Activated T-helper 1 cell treated with Interleukin-2 at 50 U/mL for 16 hours (primary cell): ENCODE results near the gene SNX18.

Source experiments
- DNase-seq: peaks from one replicate; pipeline ENCODE4 v3.0.0-alpha.2; 2020; ENCODE audit warnings: low read depth

Gene SNX18

DNA sequence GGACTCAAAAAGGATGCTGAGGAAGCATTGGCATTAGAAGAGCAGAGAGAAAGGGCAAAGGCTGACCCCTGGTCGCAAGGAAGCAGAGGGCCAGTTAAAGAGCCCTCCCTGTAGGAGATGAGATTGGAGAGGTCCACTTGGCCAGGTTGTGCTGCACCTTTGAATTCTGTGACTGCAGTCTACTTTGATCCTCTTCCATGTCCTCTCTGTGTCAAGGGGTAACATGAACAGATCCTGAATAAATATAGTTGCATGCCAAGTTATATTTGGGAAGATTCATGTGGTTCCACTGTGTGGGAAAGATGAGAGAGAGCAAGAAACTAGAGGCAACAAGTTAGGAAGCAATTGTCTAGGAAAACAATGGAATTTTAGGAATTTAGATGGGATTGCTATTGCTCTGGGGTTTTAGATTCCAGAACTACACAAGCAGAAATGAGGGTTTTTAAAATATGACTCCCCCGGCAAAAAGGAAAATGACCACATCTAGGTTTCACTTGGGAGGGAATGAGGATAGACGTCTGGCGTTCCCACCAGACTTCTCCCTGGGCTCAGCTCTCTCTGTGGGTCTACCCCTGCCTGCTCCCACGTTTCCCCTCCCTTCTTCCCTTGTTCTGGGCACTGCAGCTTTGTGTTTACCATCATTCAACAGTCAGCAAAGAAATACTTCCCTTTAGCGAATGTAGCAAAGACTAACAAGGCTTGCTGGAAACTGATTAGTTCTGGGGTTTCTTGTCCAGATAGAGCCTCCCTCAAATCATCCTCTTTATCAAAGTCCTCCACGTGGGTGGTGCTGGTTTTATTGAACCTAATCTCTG is 63.6 kb downstream of the SNX18 start:
- DNase-seq, result no peak

DNA sequence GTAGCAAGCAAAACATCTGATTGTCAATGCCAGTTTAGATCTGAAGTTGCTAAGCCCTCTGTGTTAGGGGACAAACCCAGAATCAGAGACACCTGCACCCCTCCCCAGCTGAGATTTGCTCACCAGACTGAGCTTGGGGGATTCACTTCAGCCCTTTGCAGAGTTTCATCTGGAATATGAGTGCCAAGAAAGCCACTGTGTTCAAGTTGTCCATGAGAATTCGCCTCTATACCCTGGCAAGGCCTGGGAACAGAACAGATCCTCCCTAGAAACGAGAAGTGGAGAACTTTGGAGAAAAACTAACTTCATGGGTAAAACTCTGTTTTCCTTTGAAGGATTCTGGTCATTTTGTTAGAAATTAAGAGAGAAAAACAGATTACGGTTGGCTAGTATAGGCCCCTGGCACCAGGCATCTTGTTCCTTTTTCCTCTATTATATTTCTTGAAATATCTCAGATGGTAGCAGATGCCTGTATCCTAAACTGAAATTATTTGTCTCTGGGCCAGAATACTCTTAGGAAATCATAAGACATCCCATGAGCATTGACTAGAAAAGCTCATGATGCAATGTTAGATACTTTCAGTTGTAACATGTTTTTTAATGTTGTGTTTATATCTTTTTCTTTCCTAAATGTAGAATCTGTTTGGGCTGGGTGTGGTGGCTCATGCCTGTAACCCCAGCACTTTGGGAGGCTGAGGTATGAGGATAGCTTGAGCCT is 64.4 kb downstream of the SNX18 start:
- DNase-seq, result no peak

DNA sequence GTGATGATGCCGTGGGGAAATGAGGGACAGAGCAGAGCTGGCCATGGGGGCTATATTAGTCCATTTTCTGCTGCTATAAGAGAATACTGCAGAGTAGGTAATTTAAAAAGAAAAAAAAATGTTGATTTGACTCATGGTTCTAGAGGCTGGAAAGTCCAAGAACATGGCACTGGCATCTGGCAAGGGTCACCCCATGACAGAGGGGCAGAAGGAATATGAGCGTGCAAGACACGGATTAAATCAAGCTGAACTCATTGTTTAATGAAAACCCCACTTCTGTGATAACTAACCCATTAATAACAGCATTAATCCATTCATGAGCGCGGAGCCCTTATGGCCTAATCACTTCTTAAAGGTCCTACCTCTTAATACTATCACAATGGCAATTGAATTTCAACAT is 68.8 kb downstream of the SNX18 start:
- DNase-seq, result no peak

DNA sequence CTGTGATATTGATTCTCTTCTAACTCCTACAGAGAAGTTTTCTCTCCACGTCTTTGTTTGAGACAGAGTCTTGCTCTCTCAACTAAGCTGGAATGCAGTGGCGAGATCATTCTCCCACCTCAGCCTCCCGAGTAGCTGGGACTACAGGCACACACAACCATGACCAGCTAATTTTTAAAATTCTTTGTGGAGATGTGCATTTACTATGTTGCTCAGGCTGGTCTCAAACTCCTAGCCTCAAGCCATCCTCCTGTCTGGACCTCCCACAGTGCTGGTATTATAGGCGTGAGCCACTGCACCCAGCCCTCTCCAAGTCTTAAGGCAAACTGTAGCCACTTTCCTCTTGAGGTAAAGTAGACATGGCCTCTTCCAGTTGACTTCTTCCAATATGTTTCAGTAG is 72.2 kb downstream of the SNX18 start:
- no peak for DNase-seq

DNA sequence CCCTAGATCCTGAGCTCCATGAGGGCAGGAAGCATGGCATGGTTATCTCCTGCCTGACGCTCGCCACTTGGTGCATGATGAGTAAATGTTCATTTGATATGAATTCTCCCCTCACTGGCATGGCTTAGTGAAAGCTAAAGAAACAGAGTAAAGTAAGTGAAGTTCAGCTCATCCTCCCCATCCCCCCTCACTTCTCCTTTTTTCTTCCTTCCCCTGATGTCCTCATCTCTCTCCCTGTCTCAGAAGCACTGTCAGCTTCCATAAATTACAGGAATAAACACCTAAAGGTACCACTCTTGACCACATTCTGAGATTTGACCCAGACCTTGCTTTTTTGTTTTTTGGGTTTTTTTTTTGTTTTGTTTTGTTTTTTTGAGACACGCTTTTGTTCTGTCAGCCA is 73.3 kb downstream of the SNX18 start:
- DNase-seq, result no peak

DNA sequence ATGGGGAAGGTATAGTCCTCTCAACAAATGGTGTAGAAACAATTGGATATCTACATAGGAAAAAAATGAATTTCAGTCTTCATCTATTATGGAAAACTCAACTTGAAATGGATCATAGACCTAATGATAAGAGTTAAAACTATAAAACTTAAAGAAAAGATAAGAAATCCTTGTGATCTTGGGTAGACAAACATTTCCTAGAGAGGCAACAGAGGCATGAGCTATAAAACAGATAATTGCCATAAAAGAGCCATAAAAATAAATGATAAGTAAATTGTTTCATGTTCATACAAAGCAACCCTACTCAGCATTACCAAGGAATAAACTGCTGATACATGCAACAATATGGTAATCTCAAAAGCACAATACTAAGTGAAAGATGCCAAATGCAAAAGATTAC is 76.2 kb downstream of the SNX18 start:
- no peak for DNase-seq

DNA sequence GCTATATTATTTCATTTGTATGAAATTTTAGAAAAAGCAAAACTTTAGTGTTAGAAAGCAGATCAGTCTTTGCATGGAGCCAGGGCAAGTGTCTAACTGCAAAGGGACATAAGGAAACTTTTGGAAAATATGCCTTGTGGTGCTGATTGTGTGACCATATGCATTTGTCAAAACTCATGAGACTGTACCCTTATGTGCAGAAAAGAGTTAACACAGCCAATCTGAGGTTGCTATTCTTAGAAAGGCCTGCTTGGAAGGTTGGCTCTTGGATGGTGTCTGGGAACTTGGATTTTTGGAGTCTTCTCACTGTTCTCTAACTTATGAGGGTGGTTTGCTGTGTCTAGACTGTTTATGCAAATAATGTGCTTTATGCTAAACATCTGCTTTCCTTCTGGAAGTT is 76.6 kb downstream of the SNX18 start:
- no peak for DNase-seq

DNA sequence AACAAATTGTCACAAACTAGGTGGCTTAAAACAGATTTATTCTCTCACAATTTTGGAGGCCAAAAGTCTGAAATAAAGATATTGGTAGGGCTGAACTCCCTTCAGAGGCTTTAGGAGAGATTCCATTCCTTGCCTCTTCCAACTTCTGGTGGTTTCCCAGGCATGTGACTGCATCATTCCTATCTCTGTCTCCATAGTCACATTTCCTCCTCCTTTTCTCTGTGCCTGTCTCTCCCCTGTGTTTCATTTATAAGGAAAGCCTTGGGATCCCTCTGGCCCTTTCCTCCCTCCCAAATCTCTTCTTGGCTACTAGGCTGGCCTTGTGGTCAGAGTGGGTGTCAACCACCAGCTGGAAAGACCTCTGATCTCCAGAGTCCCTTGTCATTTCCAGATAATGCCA is 78.2 kb downstream of the SNX18 start:
- DNase-seq, result no peak
